CD8-positive, alpha-beta memory T cell (primary cell): ENCODE data around the gene LRBA. TPM values are rescaled to one million over a fixed set of nuclear protein-coding genes. Genes with fewer than 3 reads are reported as not detected.

Experiments used
- CTCF ChIA-PET: fragments of 350-600 bp; sonication (Branson Sonifier 250); formaldehyde crosslinking; loops from one replicate; lab custom pipeline; 2021; ENCODE audit warnings: antibody characterized with exemption; lab: Charles Lee
- POLR2A ChIA-PET: fragments of 350-600 bp; sonication (Branson Sonifier 250); formaldehyde crosslinking; loops from one replicate; lab custom pipeline; 2021; ENCODE audit warnings: antibody characterized with exemption; lab: Charles Lee
- DNase-seq, 5 donors: peaks; one replicate each; pipeline versions ENCODE4 v3.0.0 to v3.0.0-alpha.2; 2020 to 2022; ENCODE audit warnings: mixed read lengths in 1 of 5
- H3K27ac ChIP-seq: one replicate; pipeline ENCODE4 v1.7.0; 2013; ENCODE audit warnings: low read depth, mild to moderate bottlenecking, low read length, moderate library complexity
- H3K27me3 ChIP-seq: 2 replicates; pipeline ENCODE4 v1.7.0; 2013; ENCODE audit warnings: low read length, mild to moderate bottlenecking; ENCODE audit not compliant: insufficient read depth, poor library complexity, severe bottlenecking
- H3K36me3 ChIP-seq: 2 replicates; pipeline ENCODE4 v1.7.0; 2013; ENCODE audit warnings: mild to moderate bottlenecking, low read length, moderate library complexity; ENCODE audit not compliant: insufficient read depth
- H3K4me1 ChIP-seq: 2 replicates; pipeline ENCODE4 v1.7.0; 2013; ENCODE audit warnings: mild to moderate bottlenecking, low read length, moderate library complexity; ENCODE audit not compliant: insufficient read depth
- H3K4me3 ChIP-seq: 2 replicates; pipeline ENCODE4 v1.7.0; 2013; ENCODE audit warnings: mild to moderate bottlenecking, low read length
- H3K9me3 ChIP-seq: 2 replicates; pipeline ENCODE4 v1.7.0; 2013; ENCODE audit warnings: mild to moderate bottlenecking, low read length
- H3K27ac Mint-ChIP-seq, 8 donors: one replicate each; pipeline ENCODE4 v1.8.0; 2020 to 2021; ENCODE audit warnings: mixed read lengths in 8 of 8, mild to moderate bottlenecking in 6 of 8, inconsistent platforms in 3 of 8, moderate library complexity in 3 of 8
- H3K27me3 Mint-ChIP-seq, 2 donors: one replicate each; pipeline ENCODE4 v1.8.0; 2020 to 2021; ENCODE audit warnings: mixed read lengths in 2 of 2, mild to moderate bottlenecking in 1 of 2, moderate library complexity in 1 of 2
- H3K36me3 Mint-ChIP-seq, 3 donors: one replicate each; pipeline ENCODE4 v1.8.0; 2020 to 2021; ENCODE audit warnings: mixed read lengths in 3 of 3, inconsistent platforms in 1 of 3, mild to moderate bottlenecking in 1 of 3
- H3K4me1 Mint-ChIP-seq, 3 donors: one replicate each; pipeline ENCODE4 v1.8.0; 2020 to 2021; ENCODE audit warnings: mixed read lengths in 3 of 3, inconsistent platforms in 1 of 3, mild to moderate bottlenecking in 1 of 3
- H3K4me3 Mint-ChIP-seq, 7 donors: one replicate each; pipeline ENCODE4 v1.8.0; 2020 to 2021; ENCODE audit warnings: mixed read lengths in 7 of 7, mild to moderate bottlenecking in 6 of 7, moderate library complexity in 4 of 7, inconsistent platforms in 2 of 7
- H3K9me3 Mint-ChIP-seq, 5 donors: one replicate each; pipeline ENCODE4 v1.8.0; 2020 to 2022; ENCODE audit warnings: mixed read lengths in 5 of 5, mild to moderate bottlenecking in 3 of 5, moderate library complexity in 2 of 5, inconsistent platforms in 1 of 5
- polyA plus RNA-seq: library from polyadenylated mRNA; unstranded; fragments of 300-500 nt; fragmentation: Illumina TruSeq; gene quantifications from one replicate; pipeline ENCODE4 v1.2.3, GENCODE V29; 2021
- total RNA-seq, 2 experiments: library from RNA; stranded (reverse); gene quantifications; one replicate each; pipeline ENCODE4 v1.2.3, GENCODE V29; 2021

The LRBA gene
- total and polyA plus RNA-seq, 3 experiments from 2014 or later = 25.9 to 61.9 (median 56.4) TPM

GRCh38 chr4:151013491-151013890 lies 1.6 kb downstream of the LRBA start:
- H3K4me1 ChIP-seq = peaks cover 16% of the 10 kb centered on the region
- H3K4me3 ChIP-seq = peak overlapping the region; percentile 62
- H3K9me3 ChIP-seq = no peaks in the 10 kb centered on the region
- H3K4me1 Mint-ChIP-seq = peaks cover 35 to 47% (median 42%) of the 10 kb centered on the region in 3 donors
- no peak overlapping the region for H3K27ac ChIP-seq
- H3K27me3 Mint-ChIP-seq = no peaks in the 10 kb centered on the region
- no peak for DNase-seq
- CTCF ChIA-PET = interaction anchor here (1.2 kb wide), 1 partner anchor 10 kb away, joined by 3 read pairs; no protein-coding TSS in a partner anchor
- peaks cover 3% of the 10 kb centered on the region for H3K36me3 ChIP-seq
- H3K4me3 Mint-ChIP-seq = peak overlapping the region; percentile 98 to 100 (median 100)
- peak overlapping the region in 6 of 8 donors; percentile 47 to 100 (median 98) for H3K27ac Mint-ChIP-seq
- peaks cover 0 to 27% (median 2%) of the 10 kb centered on the region in 3 donors for H3K36me3 Mint-ChIP-seq
- H3K9me3 Mint-ChIP-seq = no peaks in the 10 kb centered on the region
- POLR2A ChIA-PET = interaction anchor here (4.3 kb wide), 1 partner anchor 86 kb away, joined by 30 read pairs; the partner anchor contains the start of gene RPS3A
- H3K27me3 ChIP-seq = no peaks in the 10 kb centered on the region

- H3K27ac ChIP-seq = no peak overlapping the region
Observed at GRCh38 chr4:151012820-151013219, 2.3 kb downstream of the LRBA start.

GRCh38 chr4:151012376-151012775 lies 2.7 kb downstream of the LRBA start:
- Mint-ChIP-seq H3K27me3 (no peaks in the 10 kb centered on the region), H3K4me1 (peaks cover 37 to 56% (median 48%) of the 10 kb centered on the region in 3 donors), H3K36me3 (peaks cover 0 to 32% (median 4%) of the 10 kb centered on the region in 3 donors), H3K27ac (peak overlapping the region in 7 of 8 donors; percentile 21 to 79 (median 58)), H3K9me3 (no peaks in the 10 kb centered on the region), H3K4me3 (peak overlapping the region; percentile 62 to 100 (median 98))
- no peak overlapping the region for H3K27ac ChIP-seq
- no peaks in the 10 kb centered on the region for H3K9me3 ChIP-seq
- peaks cover 3% of the 10 kb centered on the region for H3K36me3 ChIP-seq
- DNase-seq = no peak
- H3K4me3 ChIP-seq = no peak overlapping the region
- no peaks in the 10 kb centered on the region for H3K27me3 ChIP-seq
- ChIA-PET POLR2A (no interaction called here), CTCF (interaction anchor here (1.6 kb wide), 1 partner anchor 145 kb away, joined by 3 read pairs; no protein-coding TSS in a partner anchor)
- peaks cover 16% of the 10 kb centered on the region for H3K4me1 ChIP-seq

More at GRCh38 chr4:151012820-151013219, 2.3 kb downstream of the LRBA start:
- Histone ChIP-seq H3K4me3 (peak overlapping the region; percentile 47), H3K9me3 (no peaks in the 10 kb centered on the region), H3K4me1 (peaks cover 16% of the 10 kb centered on the region), H3K27me3 (no peaks in the 10 kb centered on the region), H3K36me3 (peaks cover 3% of the 10 kb centered on the region)
- no peaks in the 10 kb centered on the region for H3K27me3 Mint-ChIP-seq
- H3K9me3 Mint-ChIP-seq = no peaks in the 10 kb centered on the region
- ChIA-PET POLR2A (no interaction called here), CTCF (interaction anchor here (1.2 to 1.6 kb wide), 2 partner anchors 9 to 146 kb away, joined by 3 read pairs; no protein-coding TSS in a partner anchor)
- no peak for DNase-seq
- H3K36me3 Mint-ChIP-seq = peaks cover 0 to 31% (median 2%) of the 10 kb centered on the region in 3 donors
- H3K4me3 Mint-ChIP-seq = peak overlapping the region; percentile 66 to 100 (median 100)
- peak overlapping the region; percentile 0 to 79 (median 46) for H3K27ac Mint-ChIP-seq
- peaks cover 36 to 52% (median 44%) of the 10 kb centered on the region in 3 donors for H3K4me1 Mint-ChIP-seq

- CTCF ChIA-PET = no interaction called here
- H3K9me3 ChIP-seq = no peaks in the 10 kb centered on the region
- no peak overlapping the region for H3K27ac ChIP-seq
- Mint-ChIP-seq H3K4me1 (peaks cover 42 to 79% (median 57%) of the 10 kb centered on the region in 3 donors), H3K4me3 (no peak overlapping the region), H3K27ac (peak overlapping the region in 1 of 8 donors; percentile 53), H3K27me3 (no peaks in the 10 kb centered on the region), H3K9me3 (no peaks in the 10 kb centered on the region), H3K36me3 (peaks cover 3 to 36% (median 8%) of the 10 kb centered on the region in 3 donors)
- POLR2A ChIA-PET = no interaction called here
- no peaks in the 10 kb centered on the region for H3K27me3 ChIP-seq
- H3K36me3 ChIP-seq = no peaks in the 10 kb centered on the region
- DNase-seq = no peak
- H3K4me1 ChIP-seq = peaks cover 23% of the 10 kb centered on the region
- no peak overlapping the region for H3K4me3 ChIP-seq
Observed at GRCh38 chr4:151004222-151004621, 10.9 kb downstream of the LRBA start.

GRCh38 chr4:151000747-151001429 lies 14.2 kb downstream of the LRBA start:
- H3K27ac Mint-ChIP-seq = peak overlapping the region in 1 of 8 donors; percentile 6
- H3K36me3 Mint-ChIP-seq = peaks cover 3 to 30% (median 10%) of the 10 kb centered on the region in 3 donors
- ChIA-PET POLR2A (no interaction called here), CTCF (no interaction called here)
- H3K4me1 Mint-ChIP-seq = peaks cover 55 to 89% (median 79%) of the 10 kb centered on the region in 3 donors
- no peaks in the 10 kb centered on the region for H3K9me3 Mint-ChIP-seq
- Histone ChIP-seq H3K36me3 (no peaks in the 10 kb centered on the region), H3K27me3 (no peaks in the 10 kb centered on the region), H3K4me3 (no peak overlapping the region), H3K27ac (no peak overlapping the region), H3K9me3 (no peaks in the 10 kb centered on the region), H3K4me1 (peaks cover 29% of the 10 kb centered on the region)
- DNase-seq = no peak
- no peaks in the 10 kb centered on the region for H3K27me3 Mint-ChIP-seq
- peak overlapping the region in 2 of 7 donors; percentile 18 to 45 for H3K4me3 Mint-ChIP-seq

- ChIA-PET CTCF (no interaction called here), POLR2A (no interaction called here)
- no peaks in the 10 kb centered on the region for H3K9me3 ChIP-seq
- no peak overlapping the region for H3K4me3 ChIP-seq
- H3K9me3 Mint-ChIP-seq = no peaks in the 10 kb centered on the region
- peaks cover 37% of the 10 kb centered on the region for H3K4me1 ChIP-seq
- peaks cover 5 to 26% (median 14%) of the 10 kb centered on the region in 3 donors for H3K36me3 Mint-ChIP-seq
- no peaks in the 10 kb centered on the region for H3K27me3 ChIP-seq
- DNase-seq = no peak
- peaks cover 59 to 93% (median 85%) of the 10 kb centered on the region in 3 donors for H3K4me1 Mint-ChIP-seq
- no peaks in the 10 kb centered on the region for H3K36me3 ChIP-seq
- H3K27ac ChIP-seq = no peak overlapping the region
- no peak overlapping the region for H3K4me3 Mint-ChIP-seq
- no peak overlapping the region for H3K27ac Mint-ChIP-seq
- no peaks in the 10 kb centered on the region for H3K27me3 Mint-ChIP-seq
Observed at GRCh38 chr4:150999086-150999485, 16.0 kb downstream of the LRBA start.

GRCh38 chr4:150997141-150997540 lies 17.9 kb downstream of the LRBA start:
- POLR2A ChIA-PET = no interaction called here
- no peak for DNase-seq
- Histone ChIP-seq H3K27me3 (no peaks in the 10 kb centered on the region), H3K36me3 (no peaks in the 10 kb centered on the region), H3K4me1 (peaks cover 37% of the 10 kb centered on the region), H3K9me3 (no peaks in the 10 kb centered on the region), H3K27ac (no peak overlapping the region), H3K4me3 (no peak overlapping the region)
- Mint-ChIP-seq H3K36me3 (peaks cover 6 to 21% (median 15%) of the 10 kb centered on the region in 3 donors), H3K4me3 (peak overlapping the region in 1 of 7 donors; percentile 63), H3K4me1 (peaks cover 64 to 86% (median 85%) of the 10 kb centered on the region in 3 donors), H3K27ac (no peak overlapping the region), H3K9me3 (no peaks in the 10 kb centered on the region), H3K27me3 (no peaks in the 10 kb centered on the region)
- CTCF ChIA-PET = no interaction called here

GRCh38 chr4:150994721-150995120 lies 20.4 kb downstream of the LRBA start:
- H3K36me3 Mint-ChIP-seq = peaks cover 17 to 23% (median 22%) of the 10 kb centered on the region in 3 donors
- peak overlapping the region in 3 of 8 donors; percentile 11 to 56 (median 43) for H3K27ac Mint-ChIP-seq
- Histone ChIP-seq H3K4me3 (no peak overlapping the region), H3K36me3 (no peaks in the 10 kb centered on the region), H3K27me3 (no peaks in the 10 kb centered on the region), H3K27ac (no peak overlapping the region), H3K4me1 (peaks cover 16% of the 10 kb centered on the region), H3K9me3 (no peaks in the 10 kb centered on the region)
- H3K9me3 Mint-ChIP-seq = no peaks in the 10 kb centered on the region
- DNase-seq = no peak
- peaks cover 56 to 81% (median 78%) of the 10 kb centered on the region in 3 donors for H3K4me1 Mint-ChIP-seq
- ChIA-PET POLR2A (no interaction called here), CTCF (no interaction called here)
- H3K27me3 Mint-ChIP-seq = no peaks in the 10 kb centered on the region
- H3K4me3 Mint-ChIP-seq = no peak overlapping the region
